Fibroblast of skin of right quadriceps (primary cell): ENCODE results near the gene ANKDD1A.

ENCODE experiments used
- DNase-seq: peaks from one replicate; pipeline ENCODE4 v3.0.0-alpha.2; 2013

ANKDD1A gene

DNA sequence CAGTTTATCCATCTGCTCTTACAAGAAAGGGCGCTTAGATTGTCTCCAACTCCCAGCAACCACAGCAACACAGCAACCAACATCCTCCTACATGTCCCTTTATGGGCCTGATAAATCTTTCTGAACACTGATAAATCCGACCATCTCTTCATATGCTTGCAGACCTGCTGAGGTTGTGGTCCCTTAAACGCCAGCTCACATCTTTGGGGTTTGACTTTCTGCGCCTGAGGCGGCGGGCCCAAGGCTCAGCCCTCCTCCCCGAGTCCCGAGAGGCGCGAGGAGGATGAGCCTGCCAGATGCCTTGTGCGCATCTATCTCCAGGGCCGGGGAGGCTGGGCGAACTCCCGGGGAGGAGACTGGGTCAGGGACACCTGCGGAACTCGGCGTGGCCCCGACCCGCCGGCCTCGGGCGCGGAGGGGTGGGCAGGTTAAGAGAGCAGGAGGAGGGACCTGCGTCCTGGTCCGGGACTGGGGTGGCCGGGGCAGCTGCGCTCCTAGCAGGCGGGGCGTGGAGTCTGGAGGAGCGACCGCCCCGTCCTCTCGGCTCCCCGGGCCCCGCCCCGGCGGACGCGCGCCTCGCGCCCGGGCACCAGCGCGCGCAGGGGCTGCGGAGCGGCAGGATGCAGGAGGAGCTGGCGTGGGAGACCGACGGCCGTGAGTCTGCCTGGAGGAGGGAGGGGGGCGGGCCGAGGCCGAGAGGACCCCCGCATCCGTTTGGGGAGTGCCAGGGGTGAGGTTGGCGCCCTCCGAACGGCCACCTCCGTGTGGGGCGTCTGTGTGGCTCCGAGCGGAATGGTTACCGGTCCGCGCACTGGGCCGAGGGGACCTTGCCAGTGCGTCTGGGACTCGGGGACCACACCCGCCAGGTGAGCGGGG is at the start of gene ANKDD1A:
ANKDD1A (plus strand) TSS at position 592 of the 876 bp plus-strand sequence; CDS start at position 621, 29 bp downstream.
- DNase-seq, result peak; percentile 49

DNA sequence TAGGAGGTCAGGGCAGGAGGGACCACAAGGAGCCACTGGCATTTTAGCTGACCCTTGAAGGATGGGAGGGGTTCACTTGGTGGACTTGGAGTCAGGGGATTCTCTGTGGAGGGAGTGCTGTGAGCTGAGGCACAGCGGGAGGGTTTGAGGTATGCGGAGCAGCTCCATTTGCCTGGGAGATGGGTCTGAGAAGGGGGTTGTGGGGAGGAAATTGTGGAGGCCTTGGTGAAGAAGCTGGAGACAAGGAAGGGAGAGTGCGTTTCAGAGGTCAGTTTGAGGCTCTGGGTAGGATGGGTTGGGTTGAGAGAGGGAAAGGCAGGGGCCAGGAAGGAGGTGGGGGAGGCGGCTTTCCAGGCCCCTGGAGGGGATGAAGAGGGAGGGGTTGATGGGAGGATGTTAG is 49.7 kb upstream of the ANKDD1A start:
- no peak for DNase-seq

DNA sequence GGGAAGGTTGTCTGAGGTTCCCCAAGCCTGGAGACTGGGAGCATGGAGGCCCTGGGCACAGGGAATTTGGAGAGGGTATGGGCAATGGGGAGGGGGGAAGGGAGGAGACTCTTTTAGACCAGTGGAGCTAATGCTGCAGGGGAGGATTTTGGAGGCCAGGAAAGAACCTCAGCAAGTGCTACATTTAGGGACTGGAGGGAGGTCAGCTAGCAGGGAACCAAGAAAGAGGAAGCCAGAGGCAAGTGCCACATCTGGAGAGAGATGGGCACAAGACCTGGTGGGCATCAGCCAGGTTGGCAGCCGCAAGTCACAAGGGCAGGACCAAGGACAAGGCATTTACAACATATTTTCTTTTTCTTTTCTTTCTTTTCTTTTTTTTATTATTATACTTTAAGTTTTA is 49.3 kb upstream of the ANKDD1A start:
- no peak for DNase-seq

DNA sequence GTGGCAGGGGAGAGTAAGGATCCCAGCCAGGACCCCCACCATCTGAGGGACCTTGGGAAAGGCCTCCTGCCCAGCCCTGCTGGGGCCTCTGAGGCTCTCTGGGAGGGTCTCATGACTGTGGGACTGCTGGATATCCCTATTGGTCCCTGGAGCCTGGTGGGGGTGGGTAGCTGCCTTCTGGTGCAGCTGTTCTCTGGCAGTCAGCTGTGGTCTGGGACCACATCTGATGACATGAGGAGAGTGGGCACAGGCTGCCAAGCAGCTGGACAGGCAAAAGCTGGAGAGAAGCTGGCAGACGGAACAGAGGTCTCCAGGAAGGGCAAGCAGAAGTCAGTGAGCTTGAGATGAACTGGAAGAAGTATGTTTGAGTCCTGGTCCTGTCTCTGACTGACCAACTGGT is 47.6 kb upstream of the ANKDD1A start:
- DNase-seq, result no peak

DNA sequence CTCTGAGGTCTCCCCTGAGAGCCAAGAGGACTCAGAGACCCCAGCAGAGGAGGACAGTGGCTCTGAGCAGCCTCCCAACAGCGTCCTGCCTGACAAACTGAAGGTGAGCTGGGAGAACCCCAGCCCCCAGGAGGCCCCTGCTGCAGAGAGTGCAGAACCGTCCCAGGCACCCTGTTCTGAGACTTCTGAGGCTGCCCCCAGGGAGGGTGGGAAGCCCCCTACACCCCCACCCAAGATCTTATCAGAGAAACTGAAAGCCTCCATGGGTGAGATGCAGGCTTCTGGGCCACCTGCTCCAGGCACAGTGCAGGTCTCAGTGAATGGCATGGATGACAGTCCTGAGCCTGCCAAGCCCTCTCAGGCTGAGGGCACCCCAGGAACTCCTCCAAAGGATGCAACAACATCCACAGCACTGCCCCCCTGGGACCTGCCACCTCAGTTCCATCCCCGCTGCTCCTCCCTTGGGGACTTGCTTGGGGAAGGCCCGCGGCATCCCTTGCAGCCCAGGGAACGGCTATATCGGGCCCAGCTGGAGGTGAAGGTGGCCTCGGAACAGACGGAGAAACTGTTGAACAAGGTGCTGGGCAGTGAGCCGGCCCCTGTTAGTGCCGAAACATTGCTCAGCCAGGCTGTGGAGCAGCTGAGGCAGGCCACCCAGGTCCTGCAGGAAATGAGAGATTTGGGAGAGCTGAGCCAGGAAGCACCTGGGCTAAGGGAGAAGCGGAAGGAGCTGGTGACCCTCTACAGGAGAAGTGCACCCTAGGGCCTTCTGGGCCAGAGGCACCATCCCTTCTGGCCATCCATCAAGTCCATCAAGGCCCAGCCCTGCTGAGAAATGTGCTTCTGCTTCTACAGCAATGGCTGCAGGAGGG is 46.3 kb upstream of the ANKDD1A start:
- no peak for DNase-seq

- peak; percentile 92 for DNase-seq
Observed at GRCh38 chr15:64865998-64866520, 45.6 kb upstream of the ANKDD1A start.

DNA sequence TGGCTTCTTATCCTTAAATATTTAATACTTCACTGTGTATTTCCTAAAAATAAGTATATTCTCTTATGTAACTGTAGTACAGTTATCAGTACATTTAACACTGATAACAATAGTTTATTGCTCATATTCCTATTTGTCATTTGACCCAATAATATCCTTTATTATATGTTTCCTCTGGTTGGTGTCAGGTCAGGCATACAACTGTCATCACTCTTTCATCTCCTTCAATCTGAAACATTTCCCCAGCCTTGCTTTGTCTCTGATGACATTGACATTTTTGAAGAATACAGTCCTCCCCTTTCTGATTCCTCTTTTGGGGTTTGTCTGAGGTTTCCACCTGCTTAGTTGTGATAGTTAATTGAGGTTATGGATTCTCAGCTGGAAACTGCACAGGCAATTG is 42.2 kb upstream of the ANKDD1A start:
- DNase-seq, result no peak

DNA sequence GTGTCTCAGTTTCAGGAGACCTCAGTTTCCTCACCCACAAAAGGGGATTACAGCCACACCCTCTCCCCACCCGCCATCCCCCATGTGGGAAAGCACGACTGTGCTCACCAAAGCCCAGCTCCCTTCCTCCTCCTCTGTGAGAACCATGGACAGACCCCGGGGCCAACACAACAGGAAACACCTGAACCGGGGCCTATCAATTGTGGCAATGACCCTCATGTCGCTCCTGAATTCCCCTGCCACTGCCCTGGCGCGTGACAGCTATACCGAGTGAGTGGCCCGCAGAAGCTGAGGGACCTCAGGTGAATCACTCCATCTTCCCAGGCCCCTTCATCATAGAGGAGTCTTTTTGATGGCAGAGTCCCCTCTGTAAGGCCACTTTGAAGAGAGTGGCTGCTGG is 41.3 kb upstream of the ANKDD1A start:
- no peak for DNase-seq

DNA sequence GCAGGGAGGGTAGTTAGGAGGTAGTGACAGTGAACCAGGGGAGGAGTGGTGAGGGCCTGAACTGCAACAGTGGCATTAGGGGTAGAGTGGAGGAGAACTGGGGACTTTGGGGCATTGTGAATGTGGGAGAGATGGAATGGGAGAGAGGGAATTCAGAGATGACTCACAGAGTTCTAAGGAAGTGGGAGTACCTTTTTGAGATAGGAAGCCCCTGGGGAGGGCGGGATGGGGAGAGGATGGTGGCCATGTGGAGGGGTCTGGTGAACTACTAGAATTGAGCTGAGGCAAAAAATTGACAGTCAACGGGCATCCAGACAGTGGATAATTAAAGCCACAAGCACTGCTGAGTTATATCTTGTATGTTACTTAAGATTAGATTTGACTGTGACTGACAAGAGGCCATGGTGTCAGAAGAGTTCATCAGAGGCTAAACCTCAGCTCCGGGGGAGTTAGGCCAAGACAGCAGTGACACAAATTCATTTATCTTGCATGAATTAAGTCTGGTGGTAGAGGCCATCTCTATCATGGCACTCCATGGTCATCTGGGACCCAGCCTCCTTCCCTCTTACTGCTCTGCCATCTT is 36.0 kb upstream of the ANKDD1A start:
- DNase-seq, result no peak

GRCh38 chr15:64877435-64877834 is 34.3 kb upstream of the ANKDD1A start:
- no peak for DNase-seq

- no peak for DNase-seq
Observed at GRCh38 chr15:64878705-64879104, 33.0 kb upstream of the ANKDD1A start.

DNA sequence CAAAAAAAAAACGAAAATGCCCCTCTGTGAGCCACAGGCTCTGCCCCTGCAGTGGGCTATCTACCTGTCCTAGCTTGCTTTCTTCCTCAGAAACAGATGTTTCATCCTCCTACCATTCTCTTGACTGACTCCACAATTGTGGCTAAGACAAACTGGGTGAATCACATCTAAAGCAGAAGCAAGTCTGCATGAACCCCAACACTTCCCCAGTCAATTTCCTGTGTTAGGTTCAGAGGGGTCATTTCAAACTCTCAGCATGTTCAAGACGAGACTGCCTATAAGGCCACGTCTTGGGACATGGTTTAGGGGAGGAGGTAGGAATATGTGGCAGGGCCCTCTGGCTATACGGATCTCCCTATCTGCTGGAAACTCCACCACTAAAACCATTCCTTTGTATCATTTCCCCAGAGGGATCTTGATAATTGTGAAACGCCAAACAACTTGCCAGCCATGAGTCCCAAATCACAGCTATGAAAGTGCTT is 28.6 kb upstream of the ANKDD1A start:
- DNase-seq, result no peak

DNA sequence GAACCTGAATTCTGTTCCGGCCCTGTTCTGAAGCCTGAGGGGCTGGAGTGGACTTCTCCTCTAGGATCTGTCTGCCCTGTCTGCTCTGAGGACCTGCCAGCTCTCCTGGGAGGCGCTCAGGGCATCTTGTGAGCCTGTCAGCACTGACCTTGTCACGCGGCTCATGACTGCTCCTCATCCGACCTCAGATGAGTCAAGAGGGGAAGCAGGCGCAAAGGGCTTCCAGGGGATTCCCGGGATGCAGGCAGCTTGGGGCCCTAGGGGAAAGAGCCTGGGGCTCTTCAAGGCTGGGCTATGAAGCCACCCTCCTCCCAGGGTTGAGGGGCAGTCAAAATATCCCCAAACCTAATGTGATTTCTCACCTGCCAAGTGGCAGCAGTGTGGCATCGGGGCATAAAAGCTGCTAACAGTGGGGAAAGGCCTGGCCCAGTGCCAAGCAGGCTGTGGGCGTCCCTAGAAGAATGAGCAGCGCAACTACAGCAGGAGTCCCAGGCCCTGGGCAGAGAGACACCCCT is 27.6 kb upstream of the ANKDD1A start:
- peak; percentile 81 for DNase-seq

DNA sequence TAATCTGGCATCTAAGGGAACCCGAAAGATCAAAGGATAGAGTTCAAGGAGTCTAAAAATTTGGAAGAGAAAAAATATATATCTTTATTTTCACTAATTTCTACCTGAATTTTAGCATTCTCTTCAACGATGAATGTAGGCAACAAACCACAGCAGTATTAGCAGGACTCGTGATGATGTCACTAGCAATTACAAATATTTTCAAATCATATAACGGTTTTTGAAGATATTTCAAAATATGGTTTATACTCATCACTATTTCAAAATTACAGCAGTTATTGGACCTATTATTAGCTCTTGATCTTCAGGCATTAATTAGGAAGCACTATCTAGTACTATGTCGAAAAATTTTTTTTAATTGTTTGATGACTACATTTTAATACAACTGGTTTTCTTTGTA is 27.0 kb upstream of the ANKDD1A start:
- no peak for DNase-seq

- no peak for DNase-seq
Observed at GRCh38 chr15:64888336-64888735, 23.4 kb upstream of the ANKDD1A start.

DNA sequence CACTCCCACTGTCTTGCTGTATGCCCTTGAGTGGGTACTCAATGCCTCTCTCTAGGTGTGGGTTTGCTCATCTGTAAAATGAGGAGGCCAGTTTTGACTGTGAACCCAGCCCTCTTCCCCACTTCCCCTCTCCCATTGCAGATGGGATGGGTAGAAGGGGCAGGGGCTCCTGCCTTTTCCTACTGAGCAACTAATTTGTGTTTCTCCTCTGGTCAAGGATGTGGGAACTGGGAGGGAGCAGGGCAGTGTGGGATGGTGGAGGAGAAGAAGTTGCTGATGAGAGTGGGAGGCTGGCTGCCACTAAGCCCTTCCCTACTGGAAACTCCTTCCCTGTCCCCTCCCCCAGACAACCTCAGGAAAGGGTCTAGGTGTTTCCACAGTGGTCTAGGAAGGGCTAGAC is 20.1 kb upstream of the ANKDD1A start:
- no peak for DNase-seq

DNA sequence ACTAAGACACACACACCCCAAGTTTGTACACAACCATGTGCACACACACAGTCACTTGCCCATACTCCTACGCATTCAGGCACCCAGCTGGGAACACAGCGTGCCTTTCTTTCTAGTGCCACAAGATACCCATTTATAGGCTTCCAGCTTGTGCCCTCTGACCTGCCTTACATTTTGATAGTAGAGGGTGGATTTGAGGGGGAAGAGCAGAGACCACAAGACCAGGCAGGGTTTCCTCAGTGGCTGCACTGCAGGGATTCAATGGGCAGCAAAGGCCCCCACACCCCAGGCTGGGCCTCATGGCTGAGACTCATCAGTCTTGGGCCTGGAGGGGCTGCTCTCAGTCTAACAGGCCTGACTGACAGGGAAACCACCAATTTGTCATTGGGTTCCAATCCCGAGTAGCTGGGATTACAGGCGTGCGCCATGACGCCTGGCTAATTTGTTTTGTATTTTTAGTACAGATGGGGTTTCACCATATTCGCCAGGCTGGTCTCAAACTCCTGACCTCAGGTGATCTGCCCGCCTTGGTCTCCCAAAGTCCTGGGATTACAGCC is 18.8 kb upstream of the ANKDD1A start:
- DNase-seq, result no peak

GRCh38 chr15:64893481-64894394 is 18.0 kb upstream of the ANKDD1A start:
- peak; percentile 99 for DNase-seq

- no peak for DNase-seq
Observed at GRCh38 chr15:64894395-64895056, 17.2 kb upstream of the ANKDD1A start.

DNA sequence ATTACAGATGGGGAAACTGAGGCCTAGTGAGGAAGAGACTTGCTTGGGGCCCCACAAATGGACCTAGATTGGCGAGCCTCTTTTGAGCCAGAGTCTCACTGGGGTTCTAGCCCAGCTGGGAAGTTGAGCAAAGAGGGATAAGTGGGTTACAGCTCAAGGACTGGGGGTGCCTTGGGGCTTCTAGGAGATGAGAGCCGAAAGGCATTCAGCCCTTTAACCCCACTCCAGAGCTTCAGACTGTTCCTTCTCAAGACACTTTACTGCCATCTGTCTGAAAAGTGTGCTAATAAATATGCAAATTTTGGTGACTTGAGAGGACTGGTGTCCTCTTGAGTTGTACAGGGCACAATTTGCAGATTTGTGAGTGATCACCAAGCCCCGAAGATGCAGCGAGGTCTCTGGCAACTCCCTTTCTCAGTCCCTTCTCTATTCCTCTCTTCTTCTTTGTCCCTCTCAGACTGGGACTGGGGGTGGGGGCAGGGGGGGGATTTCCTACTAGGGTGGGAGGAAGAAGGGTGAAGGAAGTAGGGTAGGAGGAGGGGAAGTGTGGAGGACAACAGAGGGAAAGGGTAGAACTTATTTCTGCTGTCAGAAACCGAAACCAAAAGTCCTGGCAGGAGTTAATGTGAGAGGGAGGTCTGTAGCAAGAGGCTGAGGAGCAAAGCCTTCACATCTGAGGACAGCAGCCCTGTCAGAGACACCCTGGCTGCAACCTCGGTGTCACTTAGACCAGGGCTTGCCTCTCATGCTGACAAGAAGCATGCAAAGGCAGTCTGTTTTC is 16.2 kb upstream of the ANKDD1A start:
- peak; percentile 35 for DNase-seq
